ENCODE results near the gene RALGPS1.

- TF ChIP-seq CTCF (tag by site-specific recombination; IDR thresholded peaks at IDR 0.05) = no peak
- TF ChIP-seq HOXA7 (CRISPR knock-in tag; IDR thresholded peaks at IDR 0.05; ENCODE audit: borderline replicate concordance) = no peak
- TF ChIP-seq HOXD13 (CRISPR knock-in tag; IDR thresholded peaks at IDR 0.05; ENCODE audit: borderline replicate concordance) = no peak
- TF ChIP-seq ZNF776 (tag by site-specific recombination; IDR thresholded peaks at IDR 0.05; ENCODE audit: borderline replicate concordance) = no peak
- TF ChIP-seq ZNF324 (tag by site-specific recombination; IDR thresholded peaks at IDR 0.05) = no peak
- TF ChIP-seq ZNF626 (tag by site-specific recombination; IDR thresholded peaks at IDR 0.05) = no peak
- no peak for TF ChIP-seq YY1 (tag by site-specific recombination; IDR thresholded peaks at IDR 0.05)
Observed at GRCh38 chr9:127258606-127259471, 344.3 kb downstream of the RALGPS1 start.
